SK-N-SH (cell line): ENCODE data around the gene PHACTR2. TPM values are rescaled to one million over a fixed set of nuclear protein-coding genes. Genes with fewer than 3 reads are reported as not detected.

Source experiments
- CTCF ChIA-PET: fragments of 300-600, 350-600 bp; formaldehyde crosslinking; extraction: SDS; loops from one replicate; lab custom pipeline; 2021; lab: Yijun Ruan, JAX
- POLR2A ChIA-PET: fragments of 350-600 bp; sonication (Branson Sonifier 250); formaldehyde crosslinking; extraction: SDS; loops from one replicate; lab custom pipeline; 2020; ENCODE audit warnings: antibody characterized with exemption, inconsistent platforms; lab: Yijun Ruan, JAX
- DNase-seq: peaks from one replicate; pipeline ENCODE4 v3.0.0; 2012
- H2AFZ ChIP-seq: fragments of 200-600 bp; sonication (generic); 2 replicates; pipeline ENCODE4 v1.8.1; 2016; ENCODE audit warnings: antibody characterized with exemption, mild to moderate bottlenecking, low read depth
- H3F3A ChIP-seq: fragments of 200-600 bp; sonication (generic); replicated peaks from 2 replicates; pipeline ENCODE3; 2016; ENCODE audit warnings: antibody characterized with exemption, mild to moderate bottlenecking; ENCODE audit not compliant: insufficient read depth
- H3K27ac ChIP-seq, 2 experiments: fragments of 200-500 bp in 1 of 2; fragments of 200-600 bp in 1 of 2; sonication (Bioruptor generic) in 1 of 2; sonication (generic), shearing (Covaris generic) in 1 of 2; 2 replicates each; pipeline versions ENCODE4 v1.5.1 to v1.6.1; 2014 to 2016; ENCODE audit warnings: low read depth in 2 of 2, inconsistent platforms in 1 of 2, low read length in 1 of 2, mild to moderate bottlenecking in 1 of 2, mixed read lengths in 1 of 2
- H3K27me3 ChIP-seq: fragments of 200-600 bp; sonication (generic), shearing (Covaris generic); 2 replicates; pipeline ENCODE4 v1.6.1; 2016; ENCODE audit warnings: mixed run types; ENCODE audit not compliant: insufficient read depth
- H3K36me3 ChIP-seq, 2 experiments: fragments of 200-500 bp in 1 of 2; fragments of 200-600 bp in 1 of 2; sonication (Bioruptor generic) in 1 of 2; sonication (generic) in 1 of 2; replicated peaks in 1 of 2; 2 replicates each; pipeline versions ENCODE3 to v1.5.1; 2014 to 2016; ENCODE audit warnings: low read length in 1 of 2, mild to moderate bottlenecking in 1 of 2; ENCODE audit not compliant: insufficient read depth in 2 of 2, control insufficient read depth in 1 of 2
- H3K4me1 ChIP-seq, 2 experiments: fragments of 200-500 bp in 1 of 2; fragments of 200-600 bp in 1 of 2; sonication (Bioruptor generic) in 1 of 2; sonication (generic), shearing (Covaris generic) in 1 of 2; 2 replicates each; pipeline versions ENCODE4 v1.5.1 to v1.6.1; 2014 to 2016; ENCODE audit warnings: low read depth in 1 of 2, low read length in 1 of 2, mixed run types in 1 of 2; ENCODE audit not compliant: insufficient read depth in 2 of 2, control insufficient read depth in 1 of 2
- H3K4me2 ChIP-seq: fragments of 200-600 bp; sonication (generic), shearing (Covaris generic); 2 replicates; pipeline ENCODE4 v1.6.1; 2017; ENCODE audit warnings: mixed run types
- H3K4me3 ChIP-seq, 2 experiments: fragments of 200-500 bp in 1 of 2; fragments of 200-600 bp in 1 of 2; sonication (Bioruptor generic) in 1 of 2; sonication (generic), shearing (Covaris generic) in 1 of 2; 2 replicates each; pipeline versions ENCODE4 v1.5.1 to v1.8.1; 2014 to 2016; ENCODE audit warnings: low read depth in 2 of 2, inconsistent platforms in 1 of 2, low read length in 1 of 2, mild to moderate bottlenecking in 1 of 2, mixed read lengths in 1 of 2, moderate library complexity in 1 of 2
- H3K79me2 ChIP-seq: fragments of 200-600 bp; sonication (generic); 2 replicates; pipeline ENCODE4 v1.8.1; 2017; ENCODE audit warnings: mild to moderate bottlenecking; ENCODE audit not compliant: insufficient read depth
- H3K9ac ChIP-seq: fragments of 200-600 bp; sonication (generic); 2 replicates; pipeline ENCODE4 v1.6.1; 2017; ENCODE audit warnings: mixed run types
- H3K9me2 ChIP-seq: fragments of 200-600 bp; sonication (generic); 2 replicates; pipeline ENCODE4 v1.6.1; 2017; ENCODE audit warnings: mixed run types
- H3K9me3 ChIP-seq: fragments of 200-600 bp; sonication (generic); 2 replicates; pipeline ENCODE4 v1.6.1; 2017; ENCODE audit warnings: mixed run types, mild to moderate bottlenecking, moderate library complexity
- H4K20me1 ChIP-seq: fragments of 200-600 bp; sonication (generic); 2 replicates; pipeline ENCODE4 v1.6.1; 2017; ENCODE audit warnings: mild to moderate bottlenecking, mixed run types; ENCODE audit not compliant: insufficient read depth
- EZH2phosphoT487 ChIP-seq: fragments of 200-600 bp; sonication (generic); IDR thresholded peaks from 2 replicates; pipeline ENCODE4 v1.6.1; 2017; ENCODE audit warnings: low read depth, mixed run types, mild to moderate bottlenecking, antibody characterized with exemption, moderate library complexity, borderline replicate concordance
- FOXJ3 ChIP-seq: sonication (generic); formaldehyde crosslinking; IDR thresholded peaks from 2 replicates; pipeline ENCODE4 v1.5.1; 2020; ENCODE audit warnings: mild to moderate bottlenecking, missing genetic modification reagents
- NFIC ChIP-seq: IDR thresholded peaks from 2 replicates; pipeline ENCODE4 v1.4.0; 2012; ENCODE audit warnings: borderline replicate concordance
- RXRA ChIP-seq: IDR thresholded peaks from 2 replicates; pipeline ENCODE4 v1.4.0; 2012; ENCODE audit warnings: low read depth, mild to moderate bottlenecking, borderline replicate concordance
- SMC3 ChIP-seq: IDR thresholded peaks from 2 replicates; pipeline ENCODE4 v1.6.1; 2012; ENCODE audit warnings: low read depth, low read length, improper control_type of control experiment
- WGBS: methylation state at CpG from one replicate; pipeline ENCODE4 v1.1.6; 2017; ENCODE audit warnings: low lambda C conversion rate; 5-methylcytosine and 5-hydroxymethylcytosine counted together
- polyA plus RNA-seq, 3 experiments: library from polyadenylated mRNA; depleted of rRNA; stranded (reverse); fragments of >200 nt; gene quantifications; 2 replicates each; pipeline ENCODE4 v1.2.3, GENCODE V29; 2012
- TF ChIP-seq, protein P1 (sequence below): IDR thresholded peaks from 2 replicates; pipeline ENCODE4 v1.4.0; 2012; ENCODE audit warnings: low read depth, borderline replicate concordance
- TF ChIP-seq, protein P2 (sequence below): IDR thresholded peaks from 2 replicates; pipeline ENCODE4 v1.4.0; 2012; ENCODE audit warnings: low read depth
- TF ChIP-seq, protein P3 (sequence below): fragments of 150-350 bp; IDR thresholded peaks from 2 replicates; pipeline ENCODE4 v1.6.1; 2017; ENCODE audit warnings: antibody characterized with exemption, low read length, low read depth, borderline replicate concordance
- TF ChIP-seq, protein P4 (sequence below): IDR thresholded peaks from 2 replicates; pipeline ENCODE4 v1.4.0; 2012; ENCODE audit warnings: low read depth, borderline replicate concordance

The PHACTR2 gene
- polyA plus RNA-seq, 1 of the 3 experiments (the other 2 are of a cell fraction): 5.0 TPM

DNA sequence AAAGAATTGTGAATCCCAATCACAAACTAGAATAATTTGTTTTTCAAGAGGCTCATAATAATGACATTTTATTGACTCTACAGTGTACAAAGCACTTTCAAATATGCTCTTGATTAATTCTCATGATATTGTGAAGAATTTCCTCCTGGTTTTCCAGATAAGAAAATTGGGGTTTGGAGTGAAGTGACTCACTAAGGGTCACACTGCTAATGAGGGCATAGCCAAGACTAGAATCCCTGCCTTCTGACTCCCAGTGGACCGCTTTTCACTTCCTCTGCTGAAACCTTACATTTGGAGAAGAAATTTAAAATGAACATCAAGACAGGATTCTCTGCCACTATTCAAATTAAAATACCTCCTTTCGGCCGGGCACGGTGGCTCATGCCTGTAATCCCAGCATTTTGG, 127.1 kb downstream of the PHACTR2 start:
- no peaks in the 10 kb centered on the region for H3K9me3 ChIP-seq
- H3K4me3 ChIP-seq: no peak overlapping the region
- H3K79me2 ChIP-seq: no peaks in the 10 kb centered on the region
- H3F3A ChIP-seq: peaks cover 4% of the 10 kb centered on the region
- no peaks in the 10 kb centered on the region for H3K4me1 ChIP-seq
- no peak for TF ChIP-seq NFIC
- TF ChIP-seq EZH2phosphoT487: no peak
- no peak for TF ChIP-seq RXRA
- H3K9ac ChIP-seq: no peak overlapping the region
- no peak overlapping the region for H2AFZ ChIP-seq
- no peaks in the 10 kb centered on the region for H3K27me3 ChIP-seq
- no peak for DNase-seq
- no peaks in the 10 kb centered on the region for H3K36me3 ChIP-seq
- POLR2A ChIA-PET: no interaction called here
- H3K9me2 ChIP-seq: no peaks in the 10 kb centered on the region
- CTCF ChIA-PET: no interaction called here
- H4K20me1 ChIP-seq: no peaks in the 10 kb centered on the region
- no peak overlapping the region for H3K27ac ChIP-seq
- no peak overlapping the region for H3K4me2 ChIP-seq
- WGBS: 83% methylated on average over 4 of the region's 4 CpGs

DNA sequence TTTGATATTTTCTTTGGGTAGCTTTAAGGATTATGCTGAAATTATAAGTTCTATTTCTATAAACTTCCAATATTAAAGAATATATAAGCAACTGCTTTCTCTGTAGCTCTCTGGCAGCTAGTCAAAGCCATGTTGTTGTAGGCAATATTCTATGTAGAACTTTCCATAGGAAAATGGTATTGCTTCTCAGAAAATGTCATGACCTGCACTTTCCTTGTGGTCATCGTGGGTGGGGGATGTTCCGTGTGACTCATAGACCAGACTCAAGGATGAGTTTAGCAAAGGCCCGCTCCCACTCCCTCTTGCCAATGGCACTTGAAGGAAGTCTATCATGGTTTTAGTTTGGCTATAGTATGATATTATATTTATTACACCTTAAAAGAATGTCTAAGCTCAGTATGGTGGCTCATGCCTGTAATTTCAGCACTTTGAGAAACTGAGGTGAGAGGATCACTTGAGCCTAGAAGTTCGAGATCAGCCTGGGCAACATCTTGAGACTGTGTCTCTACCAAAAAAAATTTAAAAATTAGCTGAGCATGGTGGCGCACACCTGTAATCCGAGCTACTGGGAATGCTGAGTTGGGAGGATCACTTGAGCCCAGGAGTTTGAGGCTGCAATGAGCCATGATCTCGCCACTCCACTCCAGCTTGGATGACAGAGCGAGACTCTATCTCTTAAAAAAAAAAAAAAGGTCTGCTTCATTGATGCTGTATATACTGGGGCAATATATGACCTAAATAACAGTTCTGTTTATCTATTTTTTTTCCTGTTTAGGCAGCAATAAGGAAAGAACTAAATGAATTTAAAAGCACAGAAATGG, 128.7 kb downstream of the PHACTR2 start:
- POLR2A ChIA-PET: no interaction called here

More for the DNA sequence above, 128.7 kb downstream of the PHACTR2 start:
- H4K20me1 ChIP-seq: no peaks in the 10 kb centered on the region
- no peaks in the 10 kb centered on the region for H3K27me3 ChIP-seq
- no peak for DNase-seq
- no peak overlapping the region for H3K9ac ChIP-seq
- H3K4me1 ChIP-seq: no peaks in the 10 kb centered on the region
- H3K9me3 ChIP-seq: no peaks in the 10 kb centered on the region
- CTCF ChIA-PET: no interaction called here
- H3K4me3 ChIP-seq: no peak overlapping the region
- no peaks in the 10 kb centered on the region for H3K9me2 ChIP-seq
- no peak overlapping the region for H2AFZ ChIP-seq
- H3K79me2 ChIP-seq: no peaks in the 10 kb centered on the region
- H3F3A ChIP-seq: peaks cover 4% of the 10 kb centered on the region
- TF ChIP-seq SMC3: no peak
- TF ChIP-seq, protein P1, sequence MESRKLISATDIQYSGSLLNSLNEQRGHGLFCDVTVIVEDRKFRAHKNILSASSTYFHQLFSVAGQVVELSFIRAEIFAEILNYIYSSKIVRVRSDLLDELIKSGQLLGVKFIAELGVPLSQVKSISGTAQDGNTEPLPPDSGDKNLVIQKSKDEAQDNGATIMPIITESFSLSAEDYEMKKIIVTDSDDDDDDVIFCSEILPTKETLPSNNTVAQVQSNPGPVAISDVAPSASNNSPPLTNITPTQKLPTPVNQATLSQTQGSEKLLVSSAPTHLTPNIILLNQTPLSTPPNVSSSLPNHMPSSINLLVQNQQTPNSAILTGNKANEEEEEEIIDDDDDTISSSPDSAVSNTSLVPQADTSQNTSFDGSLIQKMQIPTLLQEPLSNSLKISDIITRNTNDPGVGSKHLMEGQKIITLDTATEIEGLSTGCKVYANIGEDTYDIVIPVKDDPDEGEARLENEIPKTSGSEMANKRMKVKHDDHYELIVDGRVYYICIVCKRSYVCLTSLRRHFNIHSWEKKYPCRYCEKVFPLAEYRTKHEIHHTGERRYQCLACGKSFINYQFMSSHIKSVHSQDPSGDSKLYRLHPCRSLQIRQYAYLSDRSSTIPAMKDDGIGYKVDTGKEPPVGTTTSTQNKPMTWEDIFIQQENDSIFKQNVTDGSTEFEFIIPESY: no peak
- TF ChIP-seq, protein P2, sequence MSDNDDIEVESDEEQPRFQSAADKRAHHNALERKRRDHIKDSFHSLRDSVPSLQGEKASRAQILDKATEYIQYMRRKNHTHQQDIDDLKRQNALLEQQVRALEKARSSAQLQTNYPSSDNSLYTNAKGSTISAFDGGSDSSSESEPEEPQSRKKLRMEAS: no peak
- TF ChIP-seq, protein P3, sequence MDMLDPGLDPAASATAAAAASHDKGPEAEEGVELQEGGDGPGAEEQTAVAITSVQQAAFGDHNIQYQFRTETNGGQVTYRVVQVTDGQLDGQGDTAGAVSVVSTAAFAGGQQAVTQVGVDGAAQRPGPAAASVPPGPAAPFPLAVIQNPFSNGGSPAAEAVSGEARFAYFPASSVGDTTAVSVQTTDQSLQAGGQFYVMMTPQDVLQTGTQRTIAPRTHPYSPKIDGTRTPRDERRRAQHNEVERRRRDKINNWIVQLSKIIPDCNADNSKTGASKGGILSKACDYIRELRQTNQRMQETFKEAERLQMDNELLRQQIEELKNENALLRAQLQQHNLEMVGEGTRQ: no peak
- no peak for TF ChIP-seq FOXJ3 (CRISPR knock-in tag)
- TF ChIP-seq, protein P4, sequence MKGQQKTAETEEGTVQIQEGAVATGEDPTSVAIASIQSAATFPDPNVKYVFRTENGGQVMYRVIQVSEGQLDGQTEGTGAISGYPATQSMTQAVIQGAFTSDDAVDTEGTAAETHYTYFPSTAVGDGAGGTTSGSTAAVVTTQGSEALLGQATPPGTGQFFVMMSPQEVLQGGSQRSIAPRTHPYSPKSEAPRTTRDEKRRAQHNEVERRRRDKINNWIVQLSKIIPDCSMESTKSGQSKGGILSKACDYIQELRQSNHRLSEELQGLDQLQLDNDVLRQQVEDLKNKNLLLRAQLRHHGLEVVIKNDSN: no peak
- 91% methylated on average over 8 of the region's 8 CpGs for WGBS
- no peak overlapping the region for H3K27ac ChIP-seq
- H3K4me2 ChIP-seq: no peak overlapping the region
- no peaks in the 10 kb centered on the region for H3K36me3 ChIP-seq
